Subcutaneous adipose tissue (tissue), 4 donors: Measurements from ENCODE around the gene CST4. TPM values are rescaled to one million over a fixed set of nuclear protein-coding genes. Genes with fewer than 3 reads are reported as not detected.

ENCODE experiments used
- total RNA-seq, 4 donors: library from RNA; depleted of rRNA; stranded (reverse); fragments of >200 nt; gene quantifications; one replicate each; pipeline ENCODE4 v1.1.0, GENCODE V29; 2016
- TF ChIP-seq, protein P1 (sequence below): fragments of 450-650 bp; IDR thresholded peaks from one replicate; pipeline ENCODE4 v1.5.1; 2016; ENCODE audit warnings: low read depth, mild to moderate bottlenecking, control low read depth, antibody characterized with exemption, moderate library complexity

The CST4 gene
- total RNA-seq, 4 donors from 2014 or later, result not detected

DNA sequence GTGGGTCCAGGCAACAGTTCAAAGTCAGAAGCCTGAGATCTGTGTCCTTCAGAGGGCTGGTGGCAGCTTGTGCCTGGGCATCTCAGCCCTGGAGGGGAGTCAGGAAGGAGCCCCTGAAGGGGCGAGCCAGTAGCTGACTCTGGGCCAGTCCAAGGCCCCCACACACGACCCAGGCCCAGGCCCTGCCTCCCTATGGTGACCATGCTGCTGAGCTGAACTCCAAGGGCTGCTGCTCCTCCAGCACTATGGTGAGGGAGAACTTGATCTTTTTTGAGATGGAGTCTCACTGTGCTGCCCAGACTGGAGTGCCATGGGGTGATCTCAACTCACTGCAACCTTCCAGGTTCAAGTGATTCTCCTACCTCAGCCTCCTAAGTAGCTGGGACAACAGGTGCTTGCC, 35.9 kb downstream of the CST4 start:
- TF ChIP-seq, protein P1, sequence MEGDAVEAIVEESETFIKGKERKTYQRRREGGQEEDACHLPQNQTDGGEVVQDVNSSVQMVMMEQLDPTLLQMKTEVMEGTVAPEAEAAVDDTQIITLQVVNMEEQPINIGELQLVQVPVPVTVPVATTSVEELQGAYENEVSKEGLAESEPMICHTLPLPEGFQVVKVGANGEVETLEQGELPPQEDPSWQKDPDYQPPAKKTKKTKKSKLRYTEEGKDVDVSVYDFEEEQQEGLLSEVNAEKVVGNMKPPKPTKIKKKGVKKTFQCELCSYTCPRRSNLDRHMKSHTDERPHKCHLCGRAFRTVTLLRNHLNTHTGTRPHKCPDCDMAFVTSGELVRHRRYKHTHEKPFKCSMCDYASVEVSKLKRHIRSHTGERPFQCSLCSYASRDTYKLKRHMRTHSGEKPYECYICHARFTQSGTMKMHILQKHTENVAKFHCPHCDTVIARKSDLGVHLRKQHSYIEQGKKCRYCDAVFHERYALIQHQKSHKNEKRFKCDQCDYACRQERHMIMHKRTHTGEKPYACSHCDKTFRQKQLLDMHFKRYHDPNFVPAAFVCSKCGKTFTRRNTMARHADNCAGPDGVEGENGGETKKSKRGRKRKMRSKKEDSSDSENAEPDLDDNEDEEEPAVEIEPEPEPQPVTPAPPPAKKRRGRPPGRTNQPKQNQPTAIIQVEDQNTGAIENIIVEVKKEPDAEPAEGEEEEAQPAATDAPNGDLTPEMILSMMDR, result no peak

DNA sequence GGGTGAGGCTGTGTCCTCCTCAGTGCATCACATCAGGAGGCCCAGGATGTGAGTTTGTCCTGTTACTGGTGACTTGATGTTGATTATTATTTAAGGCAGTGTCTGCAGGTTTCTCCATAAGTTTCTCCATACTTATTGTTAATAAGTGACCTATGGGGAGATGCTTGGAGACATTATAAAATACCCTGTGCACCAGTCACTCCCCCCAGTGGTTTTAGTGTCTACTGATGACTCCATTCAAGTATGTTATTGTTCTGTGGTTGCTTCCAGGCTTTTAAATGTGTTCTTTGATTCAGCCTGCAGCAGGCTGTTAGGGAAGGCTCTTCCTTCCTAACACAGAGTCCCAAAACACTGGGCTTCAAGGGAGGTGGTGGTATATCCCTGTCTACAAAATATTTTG, 36.5 kb downstream of the CST4 start:
- TF ChIP-seq, protein P1, result no peak

DNA sequence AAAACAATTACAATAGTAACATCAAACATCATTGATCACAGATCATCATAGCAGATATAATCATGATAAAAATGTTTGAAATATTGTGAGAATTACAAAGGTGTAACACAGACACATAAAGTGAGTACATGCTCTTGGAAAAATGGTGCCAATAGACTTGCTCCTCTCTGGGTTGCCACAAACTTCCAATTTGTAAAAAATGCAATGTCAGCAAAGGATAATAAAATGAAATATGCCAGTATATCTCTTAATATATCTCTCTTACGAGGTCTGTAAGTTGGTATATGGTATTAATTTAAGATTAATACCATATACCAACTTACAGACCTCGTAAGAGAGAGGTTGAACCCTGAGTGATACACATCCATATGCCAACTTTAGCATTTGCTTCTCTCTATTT, 37.7 kb downstream of the CST4 start:
- TF ChIP-seq, protein P1, result no peak

DNA sequence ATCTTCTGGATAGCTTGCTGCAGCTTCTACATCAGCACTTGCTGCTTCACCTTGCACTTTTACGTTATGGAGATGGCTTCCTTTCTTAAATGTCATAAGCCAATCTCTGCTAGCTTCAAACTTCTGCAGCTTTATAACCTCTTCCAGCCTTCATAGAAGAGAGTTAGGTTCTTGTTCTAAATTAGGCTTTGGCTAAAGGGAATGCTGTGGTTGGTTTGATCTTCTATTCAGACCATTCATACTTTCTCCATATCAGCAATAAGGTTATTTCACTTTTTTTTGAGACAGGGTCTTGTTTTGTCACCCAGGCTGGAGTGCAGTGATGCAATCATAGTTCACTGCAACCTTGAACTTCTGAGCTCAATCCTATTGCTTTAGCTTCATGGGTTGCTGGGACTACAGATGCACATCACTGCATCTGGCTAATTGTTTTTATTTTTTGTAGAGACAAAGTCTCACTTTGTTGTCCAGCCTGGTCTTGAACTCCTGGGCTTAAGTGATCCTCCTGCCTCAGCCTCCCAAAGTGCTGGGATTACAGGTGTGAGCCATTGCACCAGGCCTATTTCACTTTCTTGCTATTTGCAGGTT, 38.9 kb downstream of the CST4 start:
- TF ChIP-seq, protein P1, result no peak

DNA sequence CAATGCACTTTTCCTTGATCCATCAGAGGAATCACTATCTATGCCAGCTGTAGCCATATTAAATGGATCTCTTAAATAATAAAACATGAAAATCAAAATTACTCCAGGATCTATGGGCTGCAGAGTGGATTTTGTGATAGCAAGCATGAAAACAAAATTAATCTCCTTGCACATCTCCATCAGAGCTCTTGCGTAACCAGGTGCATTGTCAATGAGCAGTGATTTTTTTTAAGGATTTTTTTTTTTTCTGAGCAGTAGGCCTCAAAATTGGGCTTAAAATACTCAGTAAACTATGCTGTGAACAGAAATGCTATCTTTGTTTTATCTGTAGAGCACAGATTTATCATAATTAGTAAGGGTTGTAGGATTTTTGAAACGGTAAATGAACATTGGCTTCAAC, 39.6 kb downstream of the CST4 start:
- TF ChIP-seq, protein P1, result no peak

DNA sequence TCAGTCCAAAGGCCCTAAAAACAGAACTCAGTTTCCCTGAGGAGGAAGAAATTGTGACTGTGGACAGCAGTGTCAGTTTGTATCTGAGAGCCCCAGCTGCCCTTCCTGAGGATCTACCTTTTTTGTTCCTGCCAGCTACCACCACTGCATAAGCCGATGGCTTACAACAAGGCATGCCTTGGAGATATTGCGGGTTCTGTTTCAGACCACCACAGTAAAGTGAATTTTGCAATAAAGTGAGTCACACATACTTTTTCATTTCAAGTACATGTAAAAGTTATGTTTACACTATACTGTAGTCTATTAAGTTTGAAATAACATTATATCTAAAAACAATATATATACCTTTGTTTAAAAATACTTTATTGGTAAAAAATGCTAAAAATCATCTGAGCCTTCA, 41.5 kb downstream of the CST4 start:
- TF ChIP-seq, protein P1, result no peak

DNA sequence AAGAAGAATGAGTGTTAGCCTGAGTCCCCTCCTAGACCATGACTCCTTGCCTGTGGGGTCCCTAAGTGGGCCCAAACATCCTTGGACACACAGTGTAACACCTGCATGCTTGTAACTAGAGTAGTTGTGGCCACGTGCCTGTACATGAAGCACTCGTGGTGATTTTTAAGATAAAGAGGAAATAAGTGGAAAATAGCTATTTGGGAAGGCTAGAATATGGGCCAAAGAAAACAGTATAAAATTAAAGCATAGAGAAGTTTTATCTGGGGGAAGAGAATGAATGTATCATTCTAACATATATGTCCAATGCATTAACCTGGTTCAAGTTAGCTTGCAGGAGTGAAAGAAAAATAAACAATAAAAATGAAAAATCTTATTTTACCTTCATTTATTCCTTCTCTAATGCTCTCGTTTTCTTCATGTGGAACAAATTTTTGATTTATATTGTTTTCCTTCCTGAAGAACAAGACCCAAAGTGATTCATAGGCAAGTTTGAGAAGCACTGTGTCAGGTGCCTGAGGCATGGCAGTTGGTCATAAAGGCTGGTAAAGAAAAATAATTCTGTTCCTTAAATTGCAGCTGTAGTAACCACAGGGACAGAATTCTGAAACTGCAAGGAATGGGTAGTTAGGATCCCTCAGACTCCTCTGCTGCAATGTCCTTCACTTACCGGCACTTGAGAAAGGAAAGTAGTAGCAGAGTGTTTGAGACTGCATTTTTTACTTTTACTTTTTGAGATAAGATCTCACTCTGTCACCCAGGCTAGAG, 42.5 kb downstream of the CST4 start:
- TF ChIP-seq, protein P1, result no peak
